Liver (tissue), 3 donors: Measurements from ENCODE around the gene SLC2A9.

Experiments used
- ATF3 ChIP-seq: IDR thresholded peaks from 2 replicates; pipeline ENCODE4 v1.6.1; 2016; ENCODE audit warnings: antibody characterized with exemption
- CTCF ChIP-seq: fragments of 150-350 bp; IDR thresholded peaks from 2 replicates; pipeline ENCODE4 v1.5.1; 2017; ENCODE audit warnings: improper control_type of control experiment, low read depth, low read length; ENCODE audit not compliant: missing input control
- EGR1 ChIP-seq, 2 donors: IDR thresholded peaks; 2 replicates each; pipeline ENCODE4 v1.6.1; 2016 to 2018; ENCODE audit warnings: antibody characterized with exemption in 2 of 2, low read depth in 2 of 2
- FOXA1 ChIP-seq: IDR thresholded peaks from 2 replicates; pipeline ENCODE4 v1.6.1; 2016; ENCODE audit warnings: antibody characterized with exemption
- GABPA ChIP-seq, 2 donors: IDR thresholded peaks in 1 of 2; conservative IDR thresholded peaks in 1 of 2; 2 replicates each; pipeline ENCODE4 v1.6.1; 2016; ENCODE audit warnings: antibody characterized with exemption in 2 of 2, mild to moderate bottlenecking in 1 of 2, moderate library complexity in 1 of 2
- JUND ChIP-seq, 2 donors: IDR thresholded peaks; 2 replicates each; pipeline ENCODE4 v1.6.1; 2016; ENCODE audit warnings: antibody characterized with exemption in 2 of 2
- MAX ChIP-seq: IDR thresholded peaks from 2 replicates; pipeline ENCODE4 v1.6.1; 2016; ENCODE audit warnings: antibody characterized with exemption
- RAD21 ChIP-seq, 2 donors: IDR thresholded peaks; 2 replicates each; pipeline ENCODE4 v1.6.1; 2016; ENCODE audit warnings: antibody characterized with exemption in 2 of 2, mild to moderate bottlenecking in 2 of 2
- REST ChIP-seq: IDR thresholded peaks from 2 replicates; pipeline ENCODE4 v1.6.1; 2016; ENCODE audit warnings: antibody characterized with exemption, mild to moderate bottlenecking
- SP1 ChIP-seq: IDR thresholded peaks from 2 replicates; pipeline ENCODE4 v1.6.1; 2018; ENCODE audit warnings: antibody characterized with exemption, mild to moderate bottlenecking
- TAF1 ChIP-seq: conservative IDR thresholded peaks from 2 replicates; pipeline ENCODE4 v1.6.1; 2016; ENCODE audit warnings: antibody characterized with exemption, mild to moderate bottlenecking
- YY1 ChIP-seq: IDR thresholded peaks from 2 replicates; pipeline ENCODE4 v1.6.1; 2016; ENCODE audit warnings: antibody characterized with exemption, mild to moderate bottlenecking
- ZBTB33 ChIP-seq: IDR thresholded peaks from 2 replicates; pipeline ENCODE4 v1.6.1; 2016; ENCODE audit warnings: antibody characterized with exemption
- donor health status: healthy.
- donor health status: healthy.

DNA sequence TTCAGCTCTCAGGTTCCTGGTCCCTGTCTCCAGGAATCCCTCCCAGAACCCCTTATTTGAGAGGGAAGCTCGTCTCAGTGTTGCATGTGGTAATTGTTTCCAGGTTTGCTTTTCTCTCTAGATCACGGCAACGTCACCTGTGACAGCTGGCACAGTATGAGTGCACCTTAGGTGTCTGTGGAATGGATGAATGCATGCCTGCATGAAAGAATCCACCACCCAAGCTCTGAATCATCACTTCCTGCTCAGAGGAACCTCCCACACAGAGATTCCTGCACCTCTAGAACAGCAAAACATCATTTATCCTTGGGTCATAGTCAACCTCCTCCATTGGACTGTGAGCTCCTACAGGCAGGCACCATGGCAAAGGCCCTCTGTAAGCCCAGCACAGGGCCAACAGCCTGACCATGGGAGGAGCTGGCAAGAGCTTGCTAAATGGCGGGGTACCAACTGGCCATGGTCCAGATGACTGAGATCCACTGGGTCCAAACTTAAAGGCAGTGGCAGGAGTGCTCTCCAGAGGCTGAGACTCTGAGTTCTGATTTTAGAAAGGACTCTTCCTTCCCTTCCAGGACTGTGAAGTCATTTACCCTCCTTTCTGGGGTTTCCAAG, 116.2 kb downstream of the SLC2A9 start:
- TF ChIP-seq YY1 (no peak), GABPA (IDR thresholded peaks at IDR 0.05 in 1 of 2, conservative IDR thresholded peaks at IDR 0.05 in 1 of 2) (no peak), CTCF (no peak), TAF1 (no peak), ZBTB33 (no peak), SP1 (no peak), FOXA1 (no peak), RAD21 (IDR thresholded peaks at IDR 0.05) (no peak), EGR1 (IDR thresholded peaks at IDR 0.05; ENCODE audit: low read depth in 2 of 2) (no peak), MAX (no peak), JUND (IDR thresholded peaks at IDR 0.05) (no peak), REST (no peak), ATF3 (no peak)
